Tibial nerve (tissue), 4 donors: ENCODE data around the gene ELOVL6.

Experiments used
- EP300 ChIP-seq, 2 donors: sonication (generic); formaldehyde crosslinking; IDR thresholded peaks; one replicate each; pipeline ENCODE4 v1.6.1; 2017; ENCODE audit warnings: antibody characterized with exemption in 2 of 2, mild to moderate bottlenecking in 1 of 2
- POLR2A ChIP-seq, 2 donors: fragments of 450-650 bp; IDR thresholded peaks; one replicate each; pipeline ENCODE4 v1.6.1; 2017; ENCODE audit warnings: antibody characterized with exemption in 2 of 2, mild to moderate bottlenecking in 2 of 2, moderate library complexity in 2 of 2
- TF ChIP-seq, protein P1 (sequence below), 5 experiments: fragments of 200-600 bp in 3 of 5; fragments of 450-650 bp in 2 of 5; sonication (generic) in 3 of 5; IDR thresholded peaks; one replicate each; pipeline ENCODE4 v1.5.1; 2016 to 2019; ENCODE audit warnings: antibody characterized with exemption in 5 of 5, mild to moderate bottlenecking in 3 of 5, moderate library complexity in 2 of 5

DNA sequence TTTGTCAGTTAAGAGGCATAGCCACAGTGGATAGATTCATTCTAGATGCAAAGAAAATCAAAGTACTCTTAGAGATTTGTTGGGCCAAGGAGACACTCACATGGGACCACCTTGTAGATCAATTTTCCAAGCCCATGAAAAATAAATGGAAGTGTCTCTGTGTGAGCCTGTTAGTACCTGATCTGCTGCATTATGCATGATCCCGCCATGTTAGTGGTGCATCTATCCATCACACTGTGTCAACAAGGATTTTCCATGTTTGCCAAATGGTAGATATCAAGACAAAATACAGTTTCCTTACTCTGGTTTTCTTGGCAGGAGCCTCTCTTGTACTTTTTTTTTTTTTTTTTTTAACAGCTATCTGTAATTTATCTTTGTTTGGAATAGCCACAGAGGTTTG is 173.4 kb downstream of the ELOVL6 start:
- TF ChIP-seq POLR2A (IDR thresholded peaks at IDR 0.05) (no peak), EP300 (IDR thresholded peaks at IDR 0.05) (no peak)
- TF ChIP-seq, protein P1, sequence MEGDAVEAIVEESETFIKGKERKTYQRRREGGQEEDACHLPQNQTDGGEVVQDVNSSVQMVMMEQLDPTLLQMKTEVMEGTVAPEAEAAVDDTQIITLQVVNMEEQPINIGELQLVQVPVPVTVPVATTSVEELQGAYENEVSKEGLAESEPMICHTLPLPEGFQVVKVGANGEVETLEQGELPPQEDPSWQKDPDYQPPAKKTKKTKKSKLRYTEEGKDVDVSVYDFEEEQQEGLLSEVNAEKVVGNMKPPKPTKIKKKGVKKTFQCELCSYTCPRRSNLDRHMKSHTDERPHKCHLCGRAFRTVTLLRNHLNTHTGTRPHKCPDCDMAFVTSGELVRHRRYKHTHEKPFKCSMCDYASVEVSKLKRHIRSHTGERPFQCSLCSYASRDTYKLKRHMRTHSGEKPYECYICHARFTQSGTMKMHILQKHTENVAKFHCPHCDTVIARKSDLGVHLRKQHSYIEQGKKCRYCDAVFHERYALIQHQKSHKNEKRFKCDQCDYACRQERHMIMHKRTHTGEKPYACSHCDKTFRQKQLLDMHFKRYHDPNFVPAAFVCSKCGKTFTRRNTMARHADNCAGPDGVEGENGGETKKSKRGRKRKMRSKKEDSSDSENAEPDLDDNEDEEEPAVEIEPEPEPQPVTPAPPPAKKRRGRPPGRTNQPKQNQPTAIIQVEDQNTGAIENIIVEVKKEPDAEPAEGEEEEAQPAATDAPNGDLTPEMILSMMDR (IDR thresholded peaks at IDR 0.05) = no peak
